Stimulated activated CD4-positive, alpha-beta T cell treated with anti-CD3 and anti-CD28 coated beads, Interleukin-12 subunit alpha, Interleukin-12 subunit beta, amount 100 ng/mL, for 48 hours (primary cell): ENCODE results near the gene DYNLL1.
"Not testable (repeated sequence)": the region's sequence is repeated elsewhere in the genome, so short reads cannot be mapped to it uniquely, and the experiment has no call there.

Experiments used
- DNase-seq, 3 donors: peaks; one replicate each; pipeline ENCODE4 v3.0.0-alpha.2; 2020; ENCODE audit warnings: low read depth in 2 of 3, low spot score in 1 of 3

Gene DYNLL1

DNA sequence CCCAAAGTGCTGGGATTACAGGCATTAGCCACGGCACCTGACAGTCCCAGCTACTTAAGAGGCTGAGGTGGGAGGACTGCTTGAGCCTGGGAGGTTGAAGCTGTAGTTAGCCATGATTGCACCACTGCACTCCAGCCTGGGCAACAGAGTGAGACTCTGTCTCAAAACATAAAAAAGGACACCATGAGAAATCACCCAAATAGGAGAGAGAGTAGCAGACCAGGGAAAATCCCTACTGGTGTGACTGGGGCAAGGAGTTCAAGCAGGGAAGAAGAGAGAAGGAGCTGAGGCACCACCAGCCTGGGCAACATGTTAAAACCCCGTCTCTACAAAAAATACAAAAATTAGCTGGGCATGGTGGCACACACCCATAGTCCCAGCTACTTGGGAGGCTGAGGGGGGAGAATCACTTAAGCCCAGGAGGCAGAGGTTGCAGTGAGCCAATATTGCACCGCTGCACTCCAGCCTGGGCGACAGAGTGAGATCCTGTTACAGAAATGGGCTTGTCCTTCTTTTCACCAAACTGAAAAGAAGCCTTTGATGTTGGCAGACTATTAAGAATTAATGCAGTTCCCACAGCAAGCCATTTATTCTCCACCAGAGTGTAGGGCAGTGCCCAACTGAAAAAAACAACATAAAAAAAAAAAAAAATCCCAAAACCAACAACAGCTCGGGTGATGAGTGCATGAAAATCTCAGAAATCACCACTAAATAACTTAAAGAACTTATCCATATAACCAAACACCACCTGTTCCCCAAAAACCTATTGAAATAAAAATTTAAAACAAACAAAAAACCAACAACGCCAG, 21.9 kb upstream of the DYNLL1 start:
- DNase-seq = no peak

DNA sequence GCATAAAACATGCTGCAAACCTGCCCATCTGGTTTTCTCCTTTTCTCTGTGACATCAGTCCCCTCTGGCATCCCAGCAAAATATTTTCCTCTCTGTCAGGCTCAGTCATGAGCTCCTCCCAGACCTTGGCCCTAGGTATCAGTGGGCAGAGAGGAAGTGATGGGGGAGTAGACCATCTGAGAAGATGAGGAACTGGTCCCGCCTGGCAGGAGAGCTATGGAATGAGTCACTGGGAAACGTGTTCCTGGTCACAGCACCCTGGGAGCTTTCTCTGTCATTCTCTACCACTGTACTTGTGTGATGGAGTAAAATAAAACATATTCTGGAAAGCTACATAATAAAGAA, 21.3 kb upstream of the DYNLL1 start:
- DNase-seq = no peak

- DNase-seq = no peak
Observed at GRCh38 chr12:120475643-120476042, 20.3 kb upstream of the DYNLL1 start.

DNA sequence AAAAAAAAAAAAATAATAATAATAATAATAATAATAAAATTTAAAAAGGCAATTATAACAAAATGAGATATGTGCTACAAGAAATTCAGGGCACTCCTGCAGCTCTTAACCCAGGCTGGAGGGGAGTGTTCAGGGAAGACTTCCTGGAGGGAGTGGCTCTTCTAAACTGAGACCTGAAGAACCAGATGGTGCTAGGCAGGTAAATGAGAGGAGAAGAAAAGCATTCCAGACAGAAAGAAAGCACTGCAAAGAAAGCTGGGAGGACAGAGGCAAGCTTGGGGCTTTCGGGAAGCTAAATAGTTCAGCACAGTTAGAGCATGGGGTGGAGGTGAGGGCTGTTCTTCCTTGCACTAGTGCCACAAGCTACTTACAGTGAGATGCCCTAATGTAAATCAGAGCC, 16.5 kb upstream of the DYNLL1 start:
- no peak for DNase-seq

- no peak for DNase-seq
Observed at GRCh38 chr12:120480211-120480610, 15.7 kb upstream of the DYNLL1 start.

GRCh38 chr12:120481022-120481767, 14.7 kb upstream of the DYNLL1 start:
- no peak for DNase-seq

DNA sequence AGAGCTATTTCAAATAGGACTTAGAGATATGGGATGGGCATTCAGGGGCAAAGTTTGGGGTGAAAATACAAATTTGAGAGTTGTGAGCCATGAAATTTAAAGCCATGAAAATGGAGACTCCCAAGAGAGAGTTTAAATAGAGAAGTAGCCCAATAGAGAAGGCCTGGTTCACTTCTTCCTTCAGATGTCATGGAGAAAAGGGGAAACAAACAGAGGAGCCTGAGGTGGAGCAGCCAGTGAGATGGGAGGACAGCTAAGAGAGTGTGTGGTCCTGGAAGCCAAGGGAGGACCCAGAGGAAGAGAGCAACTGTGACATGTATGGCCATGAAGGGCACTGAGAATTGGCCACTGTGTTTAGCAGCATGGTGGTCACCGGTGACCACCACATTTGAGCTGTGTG, 12.3 kb upstream of the DYNLL1 start:
- DNase-seq = no peak

DNA sequence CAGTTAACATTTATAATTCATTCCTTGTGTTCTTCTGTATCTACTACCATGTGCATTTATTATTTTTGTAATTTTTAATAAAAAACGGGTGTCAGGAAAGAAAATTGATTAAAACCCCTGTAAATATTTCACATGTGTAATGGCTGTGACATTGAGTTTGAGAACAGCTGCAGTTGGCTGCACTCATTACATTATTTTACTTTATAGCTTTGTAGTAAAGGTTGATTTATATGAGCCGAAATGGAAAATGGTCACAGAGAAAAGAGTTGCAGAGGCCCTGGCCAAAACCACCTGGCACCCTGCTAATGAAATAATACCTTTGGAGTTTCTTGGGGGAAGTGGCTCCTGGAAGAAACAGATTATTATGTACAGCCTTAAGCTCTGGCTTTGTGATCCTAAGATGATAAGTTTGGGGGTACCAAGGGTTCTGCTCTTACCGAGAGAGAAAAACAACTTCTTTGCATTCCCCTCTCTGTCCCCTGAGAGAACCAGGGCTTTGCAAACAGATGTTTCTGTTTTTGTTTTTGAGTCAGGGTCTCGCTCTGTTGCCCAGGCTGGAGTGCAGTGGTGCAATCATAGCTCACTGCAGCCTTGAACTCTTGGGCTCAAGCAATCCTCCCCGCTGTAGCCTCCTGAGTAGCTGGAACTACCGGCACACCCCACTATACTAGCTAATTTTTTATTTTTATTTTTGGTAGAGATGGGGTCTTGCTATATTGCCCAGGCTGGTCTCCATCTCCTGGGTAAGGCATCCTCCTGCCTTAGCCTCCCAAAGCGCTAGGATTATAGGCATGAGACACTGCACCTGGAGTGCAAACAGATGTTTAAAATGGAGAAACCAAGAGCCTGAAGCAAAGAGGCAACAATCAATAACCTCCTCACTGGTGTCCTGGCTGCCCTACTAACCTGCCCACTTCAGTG, 9.7 kb upstream of the DYNLL1 start:
- no peak for DNase-seq

- not testable (repeated sequence) for DNase-seq
Observed at GRCh38 chr12:120487552-120487951, 8.4 kb upstream of the DYNLL1 start.

DNA sequence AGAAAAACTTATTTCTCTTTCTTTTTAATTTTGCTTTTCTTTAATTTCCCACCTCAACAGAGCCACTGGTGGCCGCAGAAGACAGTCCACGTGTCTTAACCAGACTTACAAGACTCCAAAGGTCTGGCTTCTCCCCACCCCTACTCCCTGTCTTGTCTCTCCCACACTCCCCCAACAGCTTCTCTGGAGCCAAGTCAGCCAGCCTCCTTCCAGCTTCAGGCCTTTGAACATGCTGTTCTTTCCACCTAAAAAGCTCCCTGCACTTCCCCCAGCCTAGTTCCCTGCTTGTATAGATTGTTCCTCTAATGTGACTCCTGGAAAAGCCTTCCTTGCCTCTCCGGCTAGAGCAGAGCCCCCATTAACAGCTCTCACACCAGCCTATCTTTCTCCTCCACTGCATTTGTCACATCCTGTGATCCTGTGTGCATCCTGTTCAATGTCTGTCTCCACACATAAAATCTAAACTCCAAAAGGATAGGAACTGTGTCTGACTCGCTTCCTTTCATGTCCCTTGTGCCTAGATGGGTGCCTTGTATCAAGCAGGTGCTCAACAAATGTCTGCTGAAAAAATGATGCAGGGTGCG, 7.8 kb upstream of the DYNLL1 start:
- no peak for DNase-seq

GRCh38 chr12:120489018-120489417, 6.9 kb upstream of the DYNLL1 start:
- no peak for DNase-seq

DNA sequence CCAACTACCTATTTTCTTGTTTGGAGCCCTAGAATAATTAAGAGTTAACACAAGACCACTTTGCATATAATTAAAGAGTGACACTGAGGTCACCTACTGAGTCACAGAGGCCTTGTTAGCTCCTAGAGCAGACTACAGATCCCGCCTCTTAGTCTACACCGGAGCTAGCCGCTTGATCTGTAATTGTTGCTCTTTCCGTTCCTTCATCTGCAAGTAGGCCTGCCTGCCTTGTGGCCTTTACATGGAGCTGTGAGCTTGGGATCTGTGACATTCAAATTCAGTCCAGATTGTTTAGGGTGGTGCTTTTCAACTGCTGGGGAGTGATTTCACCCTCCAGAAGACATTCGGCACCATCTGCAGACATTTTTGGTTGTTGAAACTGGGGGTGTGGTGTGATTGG, 5.6 kb upstream of the DYNLL1 start:
- DNase-seq = no peak

DNA sequence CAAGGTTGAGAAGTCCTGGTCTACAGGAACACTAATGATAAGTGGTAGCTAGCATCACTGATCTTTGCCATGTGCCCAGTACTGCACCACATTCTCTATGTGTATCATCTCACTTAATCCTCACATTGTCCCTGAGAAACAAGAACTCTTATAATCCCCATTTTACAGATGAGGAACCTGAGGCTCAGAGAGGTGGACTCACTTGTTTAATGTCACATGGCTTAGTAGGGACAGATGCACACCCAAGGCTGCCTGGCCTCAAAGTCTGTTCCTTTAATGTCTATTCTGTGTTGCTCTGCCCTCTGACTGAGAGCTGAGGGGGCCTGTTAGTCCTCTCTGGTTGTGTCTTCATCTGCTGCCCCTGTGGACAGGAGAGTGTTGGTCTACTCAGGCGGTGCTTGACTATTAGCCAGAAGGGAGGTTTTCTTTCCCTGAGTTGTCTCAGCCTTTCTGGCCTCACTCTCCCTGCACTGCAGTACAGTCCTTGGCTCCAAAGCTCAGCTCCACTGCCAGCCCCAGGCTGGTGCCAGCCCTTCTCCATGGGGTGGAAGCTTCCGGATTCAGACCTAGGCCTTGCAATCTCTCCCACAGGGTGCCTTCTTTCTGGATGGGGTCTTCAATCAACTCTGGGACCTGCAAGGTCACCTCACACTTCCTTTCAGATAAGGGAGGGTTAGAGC, 4.9 kb upstream of the DYNLL1 start:
- DNase-seq = no peak

- DNase-seq = no peak
Observed at GRCh38 chr12:120495186-120495730, 655 bp upstream of the DYNLL1 start.

- DNase-seq = peak; percentile 6 to 28 (median 11)
Observed at GRCh38 chr12:120496413-120497340, 764 bp downstream of the DYNLL1 start.

- DNase-seq = no peak
Observed at GRCh38 chr12:120497524-120498150, 1.7 kb downstream of the DYNLL1 start.

DNA sequence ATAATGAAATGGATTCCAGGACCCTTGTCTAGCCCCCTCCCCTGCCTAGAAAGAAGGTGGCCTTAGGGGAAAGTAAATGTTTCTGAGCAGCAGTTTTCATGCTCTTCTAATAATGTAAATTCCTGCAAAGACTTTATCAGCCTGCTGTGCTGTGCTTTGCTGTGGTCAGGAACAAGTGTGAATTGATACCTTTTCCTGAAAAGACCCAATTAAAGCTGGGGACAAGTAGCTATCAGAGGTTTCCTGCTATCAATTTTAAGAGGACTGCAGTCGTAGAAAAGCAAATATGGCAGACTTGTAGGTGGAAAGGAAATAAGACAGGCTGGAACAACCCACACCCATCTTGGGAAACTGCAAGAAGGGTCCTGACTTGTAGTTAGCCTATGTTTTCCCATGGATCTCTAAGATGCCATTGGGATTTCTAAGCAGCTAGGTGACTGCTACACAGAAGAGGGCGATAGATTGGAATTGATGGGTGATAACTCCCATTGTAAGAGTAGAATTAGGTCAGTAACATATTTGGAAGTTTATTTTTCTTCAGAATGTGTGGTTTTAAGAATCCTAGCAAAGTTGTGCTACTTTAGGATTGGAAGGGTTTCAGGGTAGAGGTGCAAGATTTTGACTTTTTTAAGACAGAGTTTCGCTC, 3.1 kb downstream of the DYNLL1 start:
- DNase-seq = no peak

- DNase-seq = no peak
Observed at GRCh38 chr12:120500581-120500980, 4.7 kb downstream of the DYNLL1 start.
